ENCODE measurements around the gene BAIAP2. TPM values are rescaled to one million over a fixed set of nuclear protein-coding genes. Genes with fewer than 3 reads are reported as not detected.

Gene BAIAP2
- total and polyA plus RNA-seq, 2 of the 13 experiments (the other 11 are each of a cell fraction or from before 2014, with no cell fraction given), result 22.5 to 24.0 TPM

DNA sequence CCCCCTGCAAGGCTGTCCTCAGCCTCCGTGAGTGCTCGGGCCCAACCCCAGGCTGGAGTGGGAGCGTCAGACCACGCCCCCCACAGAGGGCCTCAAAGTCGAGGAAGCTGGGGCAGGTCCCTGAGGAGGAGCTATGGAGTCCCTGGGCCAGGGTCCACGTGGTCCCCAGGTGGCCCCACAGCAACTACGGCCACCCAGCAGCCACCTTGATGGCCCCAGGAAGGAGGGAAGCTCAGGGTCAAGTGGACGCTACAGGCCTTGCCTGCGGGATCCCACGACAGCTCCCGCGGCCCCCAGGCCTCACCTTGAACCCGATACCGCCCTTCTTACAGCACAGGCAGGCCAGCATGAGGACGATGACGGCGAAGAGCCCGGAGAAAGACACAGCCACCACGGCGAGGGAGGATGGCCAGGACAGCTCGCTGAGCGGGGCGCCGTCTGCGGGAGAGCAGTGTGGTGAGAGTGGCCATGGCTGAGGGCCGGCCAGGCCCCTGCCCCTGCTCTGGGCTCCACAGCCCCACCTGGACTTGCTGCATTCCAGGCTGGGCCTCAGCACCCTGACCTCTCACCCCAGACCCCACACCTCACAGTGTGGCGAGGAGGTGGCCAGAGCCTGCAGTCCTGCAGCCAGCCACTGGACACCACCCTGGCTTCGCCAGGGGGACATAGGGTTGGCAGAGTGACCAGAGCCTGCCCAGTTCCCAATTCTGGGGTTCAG is 99.3 kb downstream of the BAIAP2 start (continued):
- TF ChIP-seq ADNP (CRISPR knock-in tag; IDR thresholded peaks at IDR 0.05), result no peak
- TF ChIP-seq SALL1 (CRISPR knock-in tag; IDR thresholded peaks at IDR 0.05), result peak; percentile 63
- 0 out of 4 replicates have a peak, but pooled peaks of 1 of the 2 experiments have one; percentile 69 for TF ChIP-seq KLF16 (CRISPR knock-in tag; IDR thresholded peaks at IDR 0.05)
- no peak for TF ChIP-seq RORA (CRISPR knock-in tag; IDR thresholded peaks at IDR 0.05)
- TF ChIP-seq ZNF773 (CRISPR knock-in tag; IDR thresholded peaks at IDR 0.05; ENCODE audit: borderline replicate concordance), result no peak
- TF ChIP-seq ZNF225 (CRISPR knock-in tag; IDR thresholded peaks at IDR 0.05), result 0 out of 2 replicates have a peak, but pooled peaks have one; percentile 49
- TF ChIP-seq IKZF4 (CRISPR knock-in tag; IDR thresholded peaks at IDR 0.05; ENCODE audit: borderline replicate concordance, low read depth, not compliant biosample characterization), result peak; percentile 36
- no peak for TF ChIP-seq FOXA3 (CRISPR knock-in tag; IDR thresholded peaks at IDR 0.05)
- TF ChIP-seq, protein P1, sequence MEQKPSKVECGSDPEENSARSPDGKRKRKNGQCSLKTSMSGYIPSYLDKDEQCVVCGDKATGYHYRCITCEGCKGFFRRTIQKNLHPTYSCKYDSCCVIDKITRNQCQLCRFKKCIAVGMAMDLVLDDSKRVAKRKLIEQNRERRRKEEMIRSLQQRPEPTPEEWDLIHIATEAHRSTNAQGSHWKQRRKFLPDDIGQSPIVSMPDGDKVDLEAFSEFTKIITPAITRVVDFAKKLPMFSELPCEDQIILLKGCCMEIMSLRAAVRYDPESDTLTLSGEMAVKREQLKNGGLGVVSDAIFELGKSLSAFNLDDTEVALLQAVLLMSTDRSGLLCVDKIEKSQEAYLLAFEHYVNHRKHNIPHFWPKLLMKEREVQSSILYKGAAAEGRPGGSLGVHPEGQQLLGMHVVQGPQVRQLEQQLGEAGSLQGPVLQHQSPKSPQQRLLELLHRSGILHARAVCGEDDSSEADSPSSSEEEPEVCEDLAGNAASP (CRISPR knock-in tag; IDR thresholded peaks at IDR 0.05; ENCODE audit: borderline replicate concordance), result no peak
- no peak for TF ChIP-seq RAD51 (IDR thresholded peaks at IDR 0.05; ENCODE audit: borderline replicate concordance)
- TF ChIP-seq ZNF619 (CRISPR knock-in tag; IDR thresholded peaks at IDR 0.05), result no peak
- TF ChIP-seq, protein P2, sequence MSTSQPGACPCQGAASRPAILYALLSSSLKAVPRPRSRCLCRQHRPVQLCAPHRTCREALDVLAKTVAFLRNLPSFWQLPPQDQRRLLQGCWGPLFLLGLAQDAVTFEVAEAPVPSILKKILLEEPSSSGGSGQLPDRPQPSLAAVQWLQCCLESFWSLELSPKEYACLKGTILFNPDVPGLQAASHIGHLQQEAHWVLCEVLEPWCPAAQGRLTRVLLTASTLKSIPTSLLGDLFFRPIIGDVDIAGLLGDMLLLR (CRISPR knock-in tag; IDR thresholded peaks at IDR 0.05), result no peak
- 0 out of 2 replicates have a peak, but pooled peaks have one; percentile 13 for TF ChIP-seq ZBTB38 (CRISPR knock-in tag; IDR thresholded peaks at IDR 0.05)
- TF ChIP-seq TMF1 (CRISPR knock-in tag; IDR thresholded peaks at IDR 0.05; ENCODE audit: low read depth), result no peak
- TF ChIP-seq ZNF546 (CRISPR knock-in tag; conservative IDR thresholded peaks at IDR 0.05), result 0 out of 2 replicates have a peak, but pooled peaks have one; percentile 30
- TF ChIP-seq TBP (CRISPR knock-in tag; IDR thresholded peaks at IDR 0.05), result no peak
- TF ChIP-seq ZBTB42 (CRISPR knock-in tag; IDR thresholded peaks at IDR 0.05), result no peak
- 0 out of 2 replicates have a peak, but pooled peaks have one; percentile 42 for TF ChIP-seq ZNF317 (CRISPR knock-in tag; IDR thresholded peaks at IDR 0.05)
- peak; percentile 83 for TF ChIP-seq ZNF121 (CRISPR knock-in tag; IDR thresholded peaks at IDR 0.05)
- TF ChIP-seq NR2F6 (IDR thresholded peaks at IDR 0.05), result peak; percentile 35; the same call in 1 of the 2 replicates
- no peak for TF ChIP-seq NR2F6 (CRISPR knock-in tag; IDR thresholded peaks at IDR 0.05)
- TF ChIP-seq, protein P3, sequence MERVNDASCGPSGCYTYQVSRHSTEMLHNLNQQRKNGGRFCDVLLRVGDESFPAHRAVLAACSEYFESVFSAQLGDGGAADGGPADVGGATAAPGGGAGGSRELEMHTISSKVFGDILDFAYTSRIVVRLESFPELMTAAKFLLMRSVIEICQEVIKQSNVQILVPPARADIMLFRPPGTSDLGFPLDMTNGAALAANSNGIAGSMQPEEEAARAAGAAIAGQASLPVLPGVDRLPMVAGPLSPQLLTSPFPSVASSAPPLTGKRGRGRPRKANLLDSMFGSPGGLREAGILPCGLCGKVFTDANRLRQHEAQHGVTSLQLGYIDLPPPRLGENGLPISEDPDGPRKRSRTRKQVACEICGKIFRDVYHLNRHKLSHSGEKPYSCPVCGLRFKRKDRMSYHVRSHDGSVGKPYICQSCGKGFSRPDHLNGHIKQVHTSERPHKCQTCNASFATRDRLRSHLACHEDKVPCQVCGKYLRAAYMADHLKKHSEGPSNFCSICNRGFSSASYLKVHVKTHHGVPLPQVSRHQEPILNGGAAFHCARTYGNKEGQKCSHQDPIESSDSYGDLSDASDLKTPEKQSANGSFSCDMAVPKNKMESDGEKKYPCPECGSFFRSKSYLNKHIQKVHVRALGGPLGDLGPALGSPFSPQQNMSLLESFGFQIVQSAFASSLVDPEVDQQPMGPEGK (CRISPR knock-in tag; IDR thresholded peaks at IDR 0.05), result peak; percentile 33; the same call in 1 of the 2 replicates
- no peak for TF ChIP-seq ZNF205 (CRISPR knock-in tag; IDR thresholded peaks at IDR 0.05)
- no peak for TF ChIP-seq NR3C1 (CRISPR knock-in tag; IDR thresholded peaks at IDR 0.05)
- TF ChIP-seq, protein P4, sequence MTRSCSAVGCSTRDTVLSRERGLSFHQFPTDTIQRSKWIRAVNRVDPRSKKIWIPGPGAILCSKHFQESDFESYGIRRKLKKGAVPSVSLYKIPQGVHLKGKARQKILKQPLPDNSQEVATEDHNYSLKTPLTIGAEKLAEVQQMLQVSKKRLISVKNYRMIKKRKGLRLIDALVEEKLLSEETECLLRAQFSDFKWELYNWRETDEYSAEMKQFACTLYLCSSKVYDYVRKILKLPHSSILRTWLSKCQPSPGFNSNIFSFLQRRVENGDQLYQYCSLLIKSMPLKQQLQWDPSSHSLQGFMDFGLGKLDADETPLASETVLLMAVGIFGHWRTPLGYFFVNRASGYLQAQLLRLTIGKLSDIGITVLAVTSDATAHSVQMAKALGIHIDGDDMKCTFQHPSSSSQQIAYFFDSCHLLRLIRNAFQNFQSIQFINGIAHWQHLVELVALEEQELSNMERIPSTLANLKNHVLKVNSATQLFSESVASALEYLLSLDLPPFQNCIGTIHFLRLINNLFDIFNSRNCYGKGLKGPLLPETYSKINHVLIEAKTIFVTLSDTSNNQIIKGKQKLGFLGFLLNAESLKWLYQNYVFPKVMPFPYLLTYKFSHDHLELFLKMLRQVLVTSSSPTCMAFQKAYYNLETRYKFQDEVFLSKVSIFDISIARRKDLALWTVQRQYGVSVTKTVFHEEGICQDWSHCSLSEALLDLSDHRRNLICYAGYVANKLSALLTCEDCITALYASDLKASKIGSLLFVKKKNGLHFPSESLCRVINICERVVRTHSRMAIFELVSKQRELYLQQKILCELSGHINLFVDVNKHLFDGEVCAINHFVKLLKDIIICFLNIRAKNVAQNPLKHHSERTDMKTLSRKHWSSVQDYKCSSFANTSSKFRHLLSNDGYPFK (CRISPR knock-in tag; IDR thresholded peaks at IDR 0.05; ENCODE audit: borderline replicate concordance), result 0 out of 2 replicates have a peak, but pooled peaks have one; percentile 22
